Liver (tissue), 3 donors: ENCODE measurements around the gene OR2F2.

Experiments
- EGR1 ChIP-seq, 2 donors: IDR thresholded peaks; 2 replicates each; pipeline ENCODE4 v1.6.1; 2016 to 2018; ENCODE audit warnings: antibody characterized with exemption in 2 of 2, low read depth in 2 of 2
- FOXA1 ChIP-seq: IDR thresholded peaks from 2 replicates; pipeline ENCODE4 v1.6.1; 2016; ENCODE audit warnings: antibody characterized with exemption
- GABPA ChIP-seq, 2 donors: IDR thresholded peaks in 1 of 2; conservative IDR thresholded peaks in 1 of 2; 2 replicates each; pipeline ENCODE4 v1.6.1; 2016; ENCODE audit warnings: antibody characterized with exemption in 2 of 2, mild to moderate bottlenecking in 1 of 2, moderate library complexity in 1 of 2
- JUND ChIP-seq, 2 donors: IDR thresholded peaks; 2 replicates each; pipeline ENCODE4 v1.6.1; 2016; ENCODE audit warnings: antibody characterized with exemption in 2 of 2
- RAD21 ChIP-seq, 2 donors: IDR thresholded peaks; 2 replicates each; pipeline ENCODE4 v1.6.1; 2016; ENCODE audit warnings: antibody characterized with exemption in 2 of 2, mild to moderate bottlenecking in 2 of 2
- SP1 ChIP-seq: IDR thresholded peaks from 2 replicates; pipeline ENCODE4 v1.6.1; 2018; ENCODE audit warnings: antibody characterized with exemption, mild to moderate bottlenecking
- TAF1 ChIP-seq: conservative IDR thresholded peaks from 2 replicates; pipeline ENCODE4 v1.6.1; 2016; ENCODE audit warnings: antibody characterized with exemption, mild to moderate bottlenecking
- TF ChIP-seq, protein P1 (sequence below): IDR thresholded peaks from 2 replicates; pipeline ENCODE4 v1.6.1; 2016; ENCODE audit warnings: antibody characterized with exemption, mild to moderate bottlenecking
- TF ChIP-seq, protein P2 (sequence below): IDR thresholded peaks from 2 replicates; pipeline ENCODE4 v1.6.1; 2016; ENCODE audit warnings: antibody characterized with exemption
- TF ChIP-seq, protein P3 (sequence below): fragments of 150-350 bp; IDR thresholded peaks from 2 replicates; pipeline ENCODE4 v1.5.1; 2017; ENCODE audit warnings: improper control_type of control experiment, low read depth, low read length; ENCODE audit not compliant: missing input control
- donor health status: healthy.
- donor health status: healthy.

DNA sequence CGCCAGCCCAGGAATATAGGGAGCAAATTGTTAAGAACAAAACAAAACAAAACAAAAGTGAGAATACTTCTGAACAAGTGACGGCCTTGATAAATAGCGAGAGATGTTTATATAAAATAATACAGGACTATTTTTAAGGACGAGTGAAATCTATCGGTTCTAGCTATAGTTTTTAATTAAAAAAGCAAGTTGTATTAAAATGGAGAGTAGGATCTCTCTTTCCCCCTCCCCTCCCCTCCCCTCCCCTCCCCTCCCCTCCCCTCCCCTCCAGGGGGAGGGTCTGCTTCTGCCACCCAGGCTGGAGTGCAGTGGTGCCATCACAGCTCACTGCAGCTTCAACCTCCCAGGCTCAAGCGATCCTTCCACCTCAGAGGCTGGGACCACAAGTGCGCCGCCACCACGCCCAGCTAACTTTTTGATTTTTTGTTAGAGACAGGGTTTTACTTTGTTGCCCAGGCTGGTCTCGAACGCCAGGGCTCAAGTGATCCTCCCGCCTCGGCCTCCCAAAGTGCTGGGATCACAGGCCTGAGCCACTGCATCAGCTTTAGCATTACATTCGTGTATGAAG lies 32.6 kb upstream of the OR2F2 start:
- no peak for TF ChIP-seq TAF1
- TF ChIP-seq, protein P1, sequence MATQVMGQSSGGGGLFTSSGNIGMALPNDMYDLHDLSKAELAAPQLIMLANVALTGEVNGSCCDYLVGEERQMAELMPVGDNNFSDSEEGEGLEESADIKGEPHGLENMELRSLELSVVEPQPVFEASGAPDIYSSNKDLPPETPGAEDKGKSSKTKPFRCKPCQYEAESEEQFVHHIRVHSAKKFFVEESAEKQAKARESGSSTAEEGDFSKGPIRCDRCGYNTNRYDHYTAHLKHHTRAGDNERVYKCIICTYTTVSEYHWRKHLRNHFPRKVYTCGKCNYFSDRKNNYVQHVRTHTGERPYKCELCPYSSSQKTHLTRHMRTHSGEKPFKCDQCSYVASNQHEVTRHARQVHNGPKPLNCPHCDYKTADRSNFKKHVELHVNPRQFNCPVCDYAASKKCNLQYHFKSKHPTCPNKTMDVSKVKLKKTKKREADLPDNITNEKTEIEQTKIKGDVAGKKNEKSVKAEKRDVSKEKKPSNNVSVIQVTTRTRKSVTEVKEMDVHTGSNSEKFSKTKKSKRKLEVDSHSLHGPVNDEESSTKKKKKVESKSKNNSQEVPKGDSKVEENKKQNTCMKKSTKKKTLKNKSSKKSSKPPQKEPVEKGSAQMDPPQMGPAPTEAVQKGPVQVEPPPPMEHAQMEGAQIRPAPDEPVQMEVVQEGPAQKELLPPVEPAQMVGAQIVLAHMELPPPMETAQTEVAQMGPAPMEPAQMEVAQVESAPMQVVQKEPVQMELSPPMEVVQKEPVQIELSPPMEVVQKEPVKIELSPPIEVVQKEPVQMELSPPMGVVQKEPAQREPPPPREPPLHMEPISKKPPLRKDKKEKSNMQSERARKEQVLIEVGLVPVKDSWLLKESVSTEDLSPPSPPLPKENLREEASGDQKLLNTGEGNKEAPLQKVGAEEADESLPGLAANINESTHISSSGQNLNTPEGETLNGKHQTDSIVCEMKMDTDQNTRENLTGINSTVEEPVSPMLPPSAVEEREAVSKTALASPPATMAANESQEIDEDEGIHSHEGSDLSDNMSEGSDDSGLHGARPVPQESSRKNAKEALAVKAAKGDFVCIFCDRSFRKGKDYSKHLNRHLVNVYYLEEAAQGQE = no peak
- no peak for TF ChIP-seq FOXA1
- TF ChIP-seq, protein P2, sequence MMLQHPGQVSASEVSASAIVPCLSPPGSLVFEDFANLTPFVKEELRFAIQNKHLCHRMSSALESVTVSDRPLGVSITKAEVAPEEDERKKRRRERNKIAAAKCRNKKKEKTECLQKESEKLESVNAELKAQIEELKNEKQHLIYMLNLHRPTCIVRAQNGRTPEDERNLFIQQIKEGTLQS = no peak
- TF ChIP-seq, protein P3, sequence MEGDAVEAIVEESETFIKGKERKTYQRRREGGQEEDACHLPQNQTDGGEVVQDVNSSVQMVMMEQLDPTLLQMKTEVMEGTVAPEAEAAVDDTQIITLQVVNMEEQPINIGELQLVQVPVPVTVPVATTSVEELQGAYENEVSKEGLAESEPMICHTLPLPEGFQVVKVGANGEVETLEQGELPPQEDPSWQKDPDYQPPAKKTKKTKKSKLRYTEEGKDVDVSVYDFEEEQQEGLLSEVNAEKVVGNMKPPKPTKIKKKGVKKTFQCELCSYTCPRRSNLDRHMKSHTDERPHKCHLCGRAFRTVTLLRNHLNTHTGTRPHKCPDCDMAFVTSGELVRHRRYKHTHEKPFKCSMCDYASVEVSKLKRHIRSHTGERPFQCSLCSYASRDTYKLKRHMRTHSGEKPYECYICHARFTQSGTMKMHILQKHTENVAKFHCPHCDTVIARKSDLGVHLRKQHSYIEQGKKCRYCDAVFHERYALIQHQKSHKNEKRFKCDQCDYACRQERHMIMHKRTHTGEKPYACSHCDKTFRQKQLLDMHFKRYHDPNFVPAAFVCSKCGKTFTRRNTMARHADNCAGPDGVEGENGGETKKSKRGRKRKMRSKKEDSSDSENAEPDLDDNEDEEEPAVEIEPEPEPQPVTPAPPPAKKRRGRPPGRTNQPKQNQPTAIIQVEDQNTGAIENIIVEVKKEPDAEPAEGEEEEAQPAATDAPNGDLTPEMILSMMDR = no peak
- no peak for TF ChIP-seq RAD21 (IDR thresholded peaks at IDR 0.05)
- no peak for TF ChIP-seq JUND (IDR thresholded peaks at IDR 0.05)
- TF ChIP-seq SP1 = no peak
- no peak for TF ChIP-seq GABPA (IDR thresholded peaks at IDR 0.05 in 1 of 2, conservative IDR thresholded peaks at IDR 0.05 in 1 of 2)
- TF ChIP-seq EGR1 (IDR thresholded peaks at IDR 0.05; ENCODE audit: low read depth in 2 of 2) = no peak
